PFSK-1 (cell line): ENCODE data around the gene GNAI3.

ENCODE experiments used
- FOXP2 ChIP-seq: optimal IDR thresholded peaks from 2 replicates; pipeline ENCODE3; 2011; ENCODE audit warnings: borderline replicate concordance, control low read depth, inconsistent platforms; ENCODE audit not compliant: insufficient read depth; ENCODE audit errors: extremely low read length, extremely low read depth
- POLR2AphosphoS5 ChIP-seq: IDR thresholded peaks from 2 replicates; pipeline ENCODE4 v1.6.1; 2012; ENCODE audit warnings: low read depth, mild to moderate bottlenecking, control low read depth, low read length, moderate library complexity
- SIN3A ChIP-seq: IDR thresholded peaks from 2 replicates; pipeline ENCODE4 v1.6.1; 2012; ENCODE audit warnings: mild to moderate bottlenecking, low read length, moderate library complexity, borderline replicate concordance; ENCODE audit not compliant: insufficient read depth
- TAF1 ChIP-seq: IDR thresholded peaks from 2 replicates; pipeline ENCODE4 v1.6.1; 2012; ENCODE audit warnings: low read length, control low read depth, borderline replicate concordance; ENCODE audit not compliant: insufficient read depth
- TF ChIP-seq, protein P1 (sequence below), 2 experiments: IDR thresholded peaks; 2 replicates each; pipeline versions ENCODE4 v1.6.1 to v1.8.0; 2011 to 2012; ENCODE audit warnings: low read depth in 2 of 2, low read length in 2 of 2, control low read depth in 1 of 2, inconsistent platforms in 1 of 2, mild to moderate bottlenecking in 1 of 2, moderate library complexity in 1 of 2; ENCODE audit not compliant: insufficient read depth in 1 of 2

Gene GNAI3

DNA sequence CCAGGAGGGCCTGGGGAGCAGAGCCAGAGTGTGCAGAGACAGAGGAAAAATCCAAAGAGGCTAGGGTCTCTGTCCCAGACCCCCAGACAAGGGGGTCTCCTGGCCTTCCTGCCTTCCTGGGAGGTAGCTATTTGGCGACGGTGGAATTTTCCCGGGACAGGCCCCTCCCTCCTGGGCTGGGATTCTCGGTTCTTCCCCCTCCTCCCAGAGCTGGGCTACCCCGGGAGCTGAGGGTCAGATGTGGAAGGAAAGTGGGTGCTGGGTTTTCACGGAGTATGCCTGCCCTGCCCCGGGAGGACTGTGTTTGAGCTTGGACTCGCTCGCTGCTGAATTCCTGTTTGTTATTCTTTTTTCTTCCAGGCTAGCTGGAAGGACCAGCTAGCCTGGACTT is 72.0 kb downstream of the GNAI3 start:
- TF ChIP-seq SIN3A = no peak
- no peak for TF ChIP-seq FOXP2
- TF ChIP-seq, protein P1, sequence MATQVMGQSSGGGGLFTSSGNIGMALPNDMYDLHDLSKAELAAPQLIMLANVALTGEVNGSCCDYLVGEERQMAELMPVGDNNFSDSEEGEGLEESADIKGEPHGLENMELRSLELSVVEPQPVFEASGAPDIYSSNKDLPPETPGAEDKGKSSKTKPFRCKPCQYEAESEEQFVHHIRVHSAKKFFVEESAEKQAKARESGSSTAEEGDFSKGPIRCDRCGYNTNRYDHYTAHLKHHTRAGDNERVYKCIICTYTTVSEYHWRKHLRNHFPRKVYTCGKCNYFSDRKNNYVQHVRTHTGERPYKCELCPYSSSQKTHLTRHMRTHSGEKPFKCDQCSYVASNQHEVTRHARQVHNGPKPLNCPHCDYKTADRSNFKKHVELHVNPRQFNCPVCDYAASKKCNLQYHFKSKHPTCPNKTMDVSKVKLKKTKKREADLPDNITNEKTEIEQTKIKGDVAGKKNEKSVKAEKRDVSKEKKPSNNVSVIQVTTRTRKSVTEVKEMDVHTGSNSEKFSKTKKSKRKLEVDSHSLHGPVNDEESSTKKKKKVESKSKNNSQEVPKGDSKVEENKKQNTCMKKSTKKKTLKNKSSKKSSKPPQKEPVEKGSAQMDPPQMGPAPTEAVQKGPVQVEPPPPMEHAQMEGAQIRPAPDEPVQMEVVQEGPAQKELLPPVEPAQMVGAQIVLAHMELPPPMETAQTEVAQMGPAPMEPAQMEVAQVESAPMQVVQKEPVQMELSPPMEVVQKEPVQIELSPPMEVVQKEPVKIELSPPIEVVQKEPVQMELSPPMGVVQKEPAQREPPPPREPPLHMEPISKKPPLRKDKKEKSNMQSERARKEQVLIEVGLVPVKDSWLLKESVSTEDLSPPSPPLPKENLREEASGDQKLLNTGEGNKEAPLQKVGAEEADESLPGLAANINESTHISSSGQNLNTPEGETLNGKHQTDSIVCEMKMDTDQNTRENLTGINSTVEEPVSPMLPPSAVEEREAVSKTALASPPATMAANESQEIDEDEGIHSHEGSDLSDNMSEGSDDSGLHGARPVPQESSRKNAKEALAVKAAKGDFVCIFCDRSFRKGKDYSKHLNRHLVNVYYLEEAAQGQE (IDR thresholded peaks at IDR 0.05; ENCODE audit: insufficient read depth in 1 of 2, low read depth in 2 of 2, low read length in 2 of 2) = no peak
- no peak for TF ChIP-seq POLR2AphosphoS5
- no peak for TF ChIP-seq TAF1

DNA sequence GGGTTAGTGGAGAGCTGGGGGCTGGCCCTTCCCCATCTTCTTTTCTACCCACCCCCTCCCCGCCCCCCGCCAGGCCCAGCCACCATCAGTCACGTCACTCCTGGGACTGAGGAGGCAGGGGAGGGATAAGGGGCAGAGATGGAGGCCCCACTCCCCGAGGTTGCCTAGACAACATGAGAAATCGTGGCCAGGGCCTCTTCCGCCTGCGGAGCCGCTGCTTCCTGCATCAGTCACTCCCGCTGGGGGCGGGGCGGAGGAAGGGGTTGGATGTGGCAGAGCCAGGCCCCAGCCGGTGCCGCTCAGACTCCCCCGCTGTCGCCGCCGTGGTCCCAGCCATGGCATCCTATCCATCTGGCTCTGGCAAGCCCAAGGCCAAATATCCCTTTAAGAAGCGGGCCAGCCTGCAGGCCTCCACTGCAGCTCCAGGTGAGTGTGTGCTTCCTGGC is 72.4 kb downstream of the GNAI3 start:
- TF ChIP-seq SIN3A = peak; percentile 66; the same call in 1 of the 2 replicates
- TF ChIP-seq FOXP2 = peak; percentile 86
- TF ChIP-seq, protein P1 (IDR thresholded peaks at IDR 0.05; ENCODE audit: insufficient read depth in 1 of 2, low read depth in 2 of 2, low read length in 2 of 2) = no peak

DNA sequence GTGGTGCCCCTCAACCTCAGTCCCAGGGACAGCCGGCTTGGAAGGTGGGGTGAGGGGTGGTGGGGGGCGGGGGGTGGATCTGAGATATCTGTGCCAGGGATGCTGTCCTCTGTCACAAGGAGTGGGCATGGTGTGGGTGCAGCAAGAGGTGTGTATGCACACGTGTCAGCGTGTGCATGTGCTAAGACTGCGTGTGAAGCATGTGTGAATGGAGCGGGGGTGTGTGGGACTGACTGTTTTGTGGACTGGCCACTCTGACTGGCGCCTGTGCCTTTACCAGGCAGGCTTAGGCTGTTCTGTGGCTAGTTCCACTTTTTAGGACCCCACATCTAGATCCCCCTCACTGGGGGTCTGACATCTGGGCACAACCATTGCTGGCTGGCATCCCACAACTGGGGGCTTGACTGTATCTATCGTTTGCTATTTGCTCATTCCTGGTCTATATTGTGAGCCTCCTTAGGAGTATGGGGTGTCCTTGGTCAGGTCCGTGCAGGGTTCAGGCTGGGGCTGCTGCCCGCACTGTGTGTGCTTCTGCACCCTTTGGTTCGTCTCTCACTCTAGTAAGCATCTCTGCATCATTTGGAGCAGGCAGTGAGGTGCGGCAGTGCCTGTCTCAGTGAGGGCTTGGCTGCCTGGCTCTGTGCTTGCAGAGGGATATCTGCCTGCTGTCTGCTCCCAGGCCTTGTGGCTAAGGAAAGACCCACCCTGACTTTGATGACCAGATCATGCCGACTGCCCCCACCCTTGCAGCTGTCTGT is 73.1 kb downstream of the GNAI3 start:
- TF ChIP-seq, protein P1 (IDR thresholded peaks at IDR 0.05; ENCODE audit: insufficient read depth in 1 of 2, low read depth in 2 of 2, low read length in 2 of 2) = no peak
- TF ChIP-seq FOXP2 = no peak
- TF ChIP-seq TAF1 = no peak
- no peak for TF ChIP-seq SIN3A
- no peak for TF ChIP-seq POLR2AphosphoS5

DNA sequence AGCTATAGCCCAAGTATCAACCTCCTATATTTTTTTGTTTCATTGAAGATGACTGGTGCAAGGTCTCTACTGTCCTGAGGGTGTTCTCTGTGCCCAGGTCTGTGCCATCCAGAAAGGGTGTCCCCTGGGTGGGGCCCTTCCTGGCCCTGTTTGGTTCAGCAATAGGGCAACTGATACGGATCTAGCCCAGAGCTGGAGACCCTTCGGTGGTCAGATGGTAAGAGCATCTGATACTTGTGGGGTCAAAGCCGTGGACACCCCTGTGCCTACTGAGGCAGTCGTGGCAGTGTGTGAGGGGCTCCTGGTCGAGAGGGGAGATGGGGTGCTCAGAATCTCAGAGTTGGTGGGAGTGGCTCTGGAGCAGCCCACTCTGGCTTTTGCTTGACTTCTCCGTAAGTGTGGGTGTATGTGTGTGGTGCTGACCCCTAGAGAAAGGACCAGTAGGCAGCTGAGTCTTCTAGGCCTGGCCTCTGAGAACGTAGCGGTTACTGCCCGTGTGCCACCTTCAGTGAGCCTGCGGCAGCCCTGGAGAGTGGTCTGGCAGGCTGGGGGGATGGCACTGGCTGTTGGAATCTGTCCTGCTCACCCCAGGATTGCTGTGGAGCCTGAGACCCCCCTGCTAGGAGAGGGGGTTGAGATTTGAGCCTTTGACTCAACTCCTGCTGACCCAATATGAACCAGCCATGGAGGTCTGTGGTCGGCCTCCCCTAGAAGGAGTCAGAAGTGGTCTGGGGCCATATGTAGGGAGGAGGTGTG is 73.9 kb downstream of the GNAI3 start:
- TF ChIP-seq TAF1 = no peak
- TF ChIP-seq SIN3A = no peak

DNA sequence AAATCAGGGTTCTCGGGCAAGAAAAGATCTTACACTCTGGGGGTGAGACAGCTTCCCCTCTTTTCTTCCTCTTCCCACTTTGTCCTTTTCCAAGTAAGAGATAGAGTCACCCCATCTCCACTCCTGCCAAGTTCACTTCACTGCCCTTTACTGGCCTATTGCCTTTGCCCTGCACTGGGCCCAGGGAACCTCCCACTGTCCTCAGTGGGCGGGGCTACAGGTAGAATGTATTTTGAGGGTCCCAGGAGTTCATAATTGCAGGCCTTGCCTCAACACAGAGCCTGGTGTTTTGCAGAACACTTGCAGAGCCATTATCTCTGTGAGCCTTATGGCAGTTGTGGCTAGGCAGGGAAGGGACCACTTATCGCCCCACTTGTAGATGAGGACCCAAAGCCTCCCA is 74.5 kb downstream of the GNAI3 start:
- TF ChIP-seq FOXP2 = no peak
- no peak for TF ChIP-seq TAF1
- TF ChIP-seq POLR2AphosphoS5 = no peak
- TF ChIP-seq, protein P1 (IDR thresholded peaks at IDR 0.05; ENCODE audit: insufficient read depth in 1 of 2, low read depth in 2 of 2, low read length in 2 of 2) = no peak
- TF ChIP-seq SIN3A = no peak
